HEK293T (cell line): ENCODE data around the gene KIAA0513.

Source experiments
- CTCF ChIA-PET: fragments of 350-600 bp; formaldehyde crosslinking; extraction: SDS; loops from one replicate; lab custom pipeline; 2021; ENCODE audit warnings: antibody characterized with exemption, inconsistent platforms; lab: Yijun Ruan, JAX
- POLR2A ChIA-PET: fragments of 350-600 bp; formaldehyde crosslinking; extraction: SDS; loops from one replicate; lab custom pipeline; 2020; ENCODE audit warnings: antibody characterized with exemption, inconsistent platforms; lab: Yijun Ruan, JAX
- DNase-seq: peaks from one replicate; pipeline ENCODE4 v3.0.0; 2012; ENCODE audit warnings: mixed read lengths; ENCODE audit errors: extremely low spot score
- ARNT ChIP-seq: fragments of 450-650 bp; IDR thresholded peaks from 2 replicates; pipeline ENCODE4 v1.6.1; 2017; ENCODE audit warnings: mild to moderate bottlenecking
- BHLHE40 ChIP-seq: fragments of 450-650 bp; IDR thresholded peaks from 2 replicates; pipeline ENCODE4 v1.6.1; 2016; ENCODE audit warnings: mild to moderate bottlenecking, moderate library complexity, borderline replicate concordance
- CTBP1 ChIP-seq: fragments of 450-650 bp; IDR thresholded peaks from 2 replicates; pipeline ENCODE4 v1.6.1; 2016; ENCODE audit warnings: borderline replicate concordance
- ELF4 ChIP-seq: fragments of 450-650 bp; IDR thresholded peaks from 2 replicates; pipeline ENCODE4 v1.6.1; 2017; ENCODE audit warnings: antibody characterized with exemption
- FOXA1 ChIP-seq: fragments of 450-650 bp; IDR thresholded peaks from 2 replicates; pipeline ENCODE4 v1.6.1; 2016; ENCODE audit warnings: mild to moderate bottlenecking
- FOXK2 ChIP-seq: fragments of 450-650 bp; IDR thresholded peaks from 2 replicates; pipeline ENCODE4 v1.6.1; 2016; ENCODE audit warnings: mild to moderate bottlenecking
- FOXM1 ChIP-seq: fragments of 450-650 bp; IDR thresholded peaks from 2 replicates; pipeline ENCODE4 v1.6.1; 2017; ENCODE audit warnings: mild to moderate bottlenecking, borderline replicate concordance
- HDGF ChIP-seq: fragments of 450-650 bp; IDR thresholded peaks from 2 replicates; pipeline ENCODE4 v1.6.1; 2017; ENCODE audit warnings: antibody characterized with exemption, borderline replicate concordance
- L3MBTL2 ChIP-seq: fragments of 450-650 bp; conservative IDR thresholded peaks from 2 replicates; pipeline ENCODE4 v1.6.1; 2016; ENCODE audit warnings: mild to moderate bottlenecking
- LEF1 ChIP-seq: fragments of 450-650 bp; IDR thresholded peaks from 2 replicates; pipeline ENCODE4 v1.6.1; 2017; ENCODE audit warnings: mild to moderate bottlenecking, borderline replicate concordance
- NFRKB ChIP-seq: fragments of 450-650 bp; IDR thresholded peaks from 2 replicates; pipeline ENCODE4 v1.6.1; 2016; ENCODE audit warnings: mild to moderate bottlenecking, moderate library complexity
- PKNOX1 ChIP-seq: fragments of 450-650 bp; IDR thresholded peaks from 2 replicates; pipeline ENCODE4 v1.6.1; 2016
- SP1 ChIP-seq: fragments of 450-650 bp; IDR thresholded peaks from 2 replicates; pipeline ENCODE4 v1.6.1; 2017
- SUZ12 ChIP-seq: fragments of 450-650 bp; IDR thresholded peaks from 2 replicates; pipeline ENCODE4 v1.6.1; 2016; ENCODE audit warnings: mild to moderate bottlenecking
- TARDBP ChIP-seq: fragments of 450-650 bp; IDR thresholded peaks from 2 replicates; pipeline ENCODE4 v1.6.1; 2016
- ZNF384 ChIP-seq: fragments of 450-650 bp; IDR thresholded peaks from 2 replicates; pipeline ENCODE4 v1.6.1; 2016

Gene KIAA0513

GRCh38 chr16:85062845-85063244 lies 35.2 kb downstream of the KIAA0513 start:
- ChIA-PET CTCF (interaction anchor here (0.8 kb wide), 1 partner anchor 12 kb away, joined by 3 read pairs; no protein-coding TSS in a partner anchor), POLR2A (no interaction called here)
- no peak for DNase-seq
- no peak for TF ChIP-seq FOXA1
- TF ChIP-seq CTBP1, result no peak
- no peak for TF ChIP-seq L3MBTL2
- TF ChIP-seq SP1, result no peak
- no peak for TF ChIP-seq FOXM1
- TF ChIP-seq NFRKB, result no peak
- TF ChIP-seq HDGF, result no peak
- no peak for TF ChIP-seq SUZ12
- no peak for TF ChIP-seq BHLHE40
- no peak for TF ChIP-seq PKNOX1
- TF ChIP-seq ARNT, result no peak
- no peak for TF ChIP-seq ELF4

GRCh38 chr16:85064186-85064585 lies 36.6 kb downstream of the KIAA0513 start:
- DNase-seq, result no peak
- ChIA-PET CTCF (no interaction called here), POLR2A (no interaction called here)
- no peak for TF ChIP-seq TARDBP
- TF ChIP-seq BHLHE40, result no peak
- TF ChIP-seq LEF1, result no peak
- TF ChIP-seq SUZ12, result no peak
- no peak for TF ChIP-seq CTBP1
- no peak for TF ChIP-seq ELF4
- no peak for TF ChIP-seq FOXM1
- no peak for TF ChIP-seq HDGF
- TF ChIP-seq FOXK2, result no peak
- no peak for TF ChIP-seq FOXA1
- TF ChIP-seq NFRKB, result no peak
- TF ChIP-seq SP1, result no peak
- TF ChIP-seq L3MBTL2, result no peak

- TF ChIP-seq SUZ12, result no peak
- TF ChIP-seq HDGF, result no peak
- TF ChIP-seq NFRKB, result no peak
- TF ChIP-seq FOXK2, result no peak
- no peak for TF ChIP-seq TARDBP
- CTCF ChIA-PET, result interaction anchor here (1.3 kb wide), 1 partner anchor 9 kb away, joined by 3 read pairs; no protein-coding TSS in a partner anchor
- POLR2A ChIA-PET, result interaction anchor here (1.7 kb wide), 1 partner anchor 9 kb away, joined by 4 read pairs; no protein-coding TSS in a partner anchor
- DNase-seq, result no peak
These were observed 37.5 kb downstream of the KIAA0513 start for GRCh38 chr16:85065099-85065498.

- ChIA-PET CTCF (interaction anchor here (0.6 kb wide), 1 partner anchor 117 kb away, joined by 3 read pairs; no protein-coding TSS in a partner anchor), POLR2A (interaction anchor here (1.7 kb wide), 1 partner anchor 10 kb away, joined by 4 read pairs; no protein-coding TSS in a partner anchor)
- TF ChIP-seq HDGF, result no peak
- no peak for TF ChIP-seq CTBP1
- no peak for TF ChIP-seq BHLHE40
- TF ChIP-seq SP1, result no peak
- TF ChIP-seq FOXK2, result no peak
- no peak for TF ChIP-seq SUZ12
- TF ChIP-seq ZNF384, result no peak
- TF ChIP-seq L3MBTL2, result no peak
- no peak for TF ChIP-seq NFRKB
- TF ChIP-seq PKNOX1, result no peak
- TF ChIP-seq FOXM1, result no peak
- TF ChIP-seq ARNT, result no peak
- no peak for TF ChIP-seq LEF1
- no peak for DNase-seq
These were observed 38.8 kb downstream of the KIAA0513 start for GRCh38 chr16:85066346-85066885.

- DNase-seq, result no peak
- ChIA-PET POLR2A (interaction anchor here (1.0 kb wide), 1 partner anchor 56 kb away, joined by 3 read pairs; the partner anchor contains the start of gene ZDHHC7), CTCF (no interaction called here)
- TF ChIP-seq L3MBTL2 (no peak), PKNOX1 (no peak), FOXM1 (no peak), ZNF384 (no peak), FOXA1 (no peak), ARNT (no peak), TARDBP (no peak), SP1 (no peak), BHLHE40 (no peak), SUZ12 (no peak), LEF1 (no peak), FOXK2 (no peak), CTBP1 (no peak), ELF4 (no peak)
These were observed 39.4 kb downstream of the KIAA0513 start for GRCh38 chr16:85067024-85067423.

- DNase-seq, result no peak
- POLR2A ChIA-PET, result interaction anchor here (0.9 to 1.0 kb wide), 2 partner anchors 56 to 433 kb away, joined by 3 read pairs; partner anchors contain the start of gene ZDHHC7
- CTCF ChIA-PET, result no interaction called here
- TF ChIP-seq BHLHE40 (no peak), HDGF (no peak), L3MBTL2 (no peak), LEF1 (no peak), FOXK2 (no peak), ZNF384 (no peak), CTBP1 (no peak), ARNT (no peak), TARDBP (no peak), NFRKB (no peak), FOXA1 (no peak), FOXM1 (no peak), PKNOX1 (no peak), SP1 (no peak), SUZ12 (no peak), ELF4 (no peak)
These were observed 39.8 kb downstream of the KIAA0513 start for GRCh38 chr16:85067426-85067825.
